ENCODE data around the gene SYCE3.

Gene SYCE3

GRCh38 chr22:50599816-50600455, 37.2 kb upstream of the SYCE3 start (continued):
- TF ChIP-seq, protein P1, sequence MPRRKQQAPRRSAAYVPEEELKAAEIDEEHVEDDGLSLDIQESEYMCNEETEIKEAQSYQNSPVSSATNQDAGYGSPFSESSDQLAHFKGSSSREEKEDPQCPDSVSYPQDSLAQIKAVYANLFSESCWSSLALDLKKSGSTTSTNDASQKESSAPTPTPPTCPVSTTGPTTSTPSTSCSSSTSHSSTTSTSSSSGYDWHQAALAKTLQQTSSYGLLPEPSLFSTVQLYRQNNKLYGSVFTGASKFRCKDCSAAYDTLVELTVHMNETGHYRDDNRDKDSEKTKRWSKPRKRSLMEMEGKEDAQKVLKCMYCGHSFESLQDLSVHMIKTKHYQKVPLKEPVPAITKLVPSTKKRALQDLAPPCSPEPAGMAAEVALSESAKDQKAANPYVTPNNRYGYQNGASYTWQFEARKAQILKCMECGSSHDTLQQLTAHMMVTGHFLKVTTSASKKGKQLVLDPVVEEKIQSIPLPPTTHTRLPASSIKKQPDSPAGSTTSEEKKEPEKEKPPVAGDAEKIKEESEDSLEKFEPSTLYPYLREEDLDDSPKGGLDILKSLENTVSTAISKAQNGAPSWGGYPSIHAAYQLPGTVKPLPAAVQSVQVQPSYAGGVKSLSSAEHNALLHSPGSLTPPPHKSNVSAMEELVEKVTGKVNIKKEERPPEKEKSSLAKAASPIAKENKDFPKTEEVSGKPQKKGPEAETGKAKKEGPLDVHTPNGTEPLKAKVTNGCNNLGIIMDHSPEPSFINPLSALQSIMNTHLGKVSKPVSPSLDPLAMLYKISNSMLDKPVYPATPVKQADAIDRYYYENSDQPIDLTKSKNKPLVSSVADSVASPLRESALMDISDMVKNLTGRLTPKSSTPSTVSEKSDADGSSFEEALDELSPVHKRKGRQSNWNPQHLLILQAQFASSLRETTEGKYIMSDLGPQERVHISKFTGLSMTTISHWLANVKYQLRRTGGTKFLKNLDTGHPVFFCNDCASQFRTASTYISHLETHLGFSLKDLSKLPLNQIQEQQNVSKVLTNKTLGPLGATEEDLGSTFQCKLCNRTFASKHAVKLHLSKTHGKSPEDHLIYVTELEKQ (tag by site-specific recombination; IDR thresholded peaks at IDR 0.05; ENCODE audit: borderline replicate concordance), result no peak
- no peak for TF ChIP-seq ZNF138 (tag by site-specific recombination; IDR thresholded peaks at IDR 0.05; ENCODE audit: borderline replicate concordance)
- TF ChIP-seq ZNF24 (tag by site-specific recombination; IDR thresholded peaks at IDR 0.05), result no peak
- TF ChIP-seq ZNF544 (tag by site-specific recombination; IDR thresholded peaks at IDR 0.05), result no peak
- TF ChIP-seq ZNF623 (tag by site-specific recombination; IDR thresholded peaks at IDR 0.05), result no peak
- TF ChIP-seq SCRT1 (tag by site-specific recombination; IDR thresholded peaks at IDR 0.05; ENCODE audit: borderline replicate concordance), result no peak
- no peak for TF ChIP-seq SCRT2 (tag by site-specific recombination; IDR thresholded peaks at IDR 0.05)
- TF ChIP-seq GLIS2 (tag by site-specific recombination; IDR thresholded peaks at IDR 0.05), result peak; percentile 64
- no peak for TF ChIP-seq ZNF202 (tag by site-specific recombination; IDR thresholded peaks at IDR 0.05; ENCODE audit: borderline replicate concordance)
- TF ChIP-seq ZNF292 (tag by site-specific recombination; IDR thresholded peaks at IDR 0.05; ENCODE audit: borderline replicate concordance, low read depth), result no peak
- peak; percentile 82 for TF ChIP-seq ZBTB20 (tag by site-specific recombination; IDR thresholded peaks at IDR 0.05)
- TF ChIP-seq ZNF518A (tag by site-specific recombination; conservative IDR thresholded peaks at IDR 0.05; ENCODE audit: low read depth), result no peak
- no peak for TF ChIP-seq ZNF704 (tag by site-specific recombination; IDR thresholded peaks at IDR 0.05)
- TF ChIP-seq RBAK (tag by site-specific recombination; IDR thresholded peaks at IDR 0.05), result no peak
- TF ChIP-seq ZNF670 (tag by site-specific recombination; IDR thresholded peaks at IDR 0.05; ENCODE audit: low read depth), result no peak
- 0 out of 2 replicates have a peak, but pooled peaks have one; percentile 11 for TF ChIP-seq IKZF3 (tag by site-specific recombination; IDR thresholded peaks at IDR 0.05)
- no peak for TF ChIP-seq ZNF626 (tag by site-specific recombination; IDR thresholded peaks at IDR 0.05)
- peak; percentile 34; the same call in 1 of the 2 replicates for TF ChIP-seq ZNF335 (tag by site-specific recombination; conservative IDR thresholded peaks at IDR 0.05)
- TF ChIP-seq PRDM6 (tag by site-specific recombination; IDR thresholded peaks at IDR 0.05), result no peak
- TF ChIP-seq ZNF585B (tag by site-specific recombination; IDR thresholded peaks at IDR 0.05), result no peak
- no peak for TF ChIP-seq ZNF701 (tag by site-specific recombination; IDR thresholded peaks at IDR 0.05)
- TF ChIP-seq YY1 (tag by site-specific recombination; IDR thresholded peaks at IDR 0.05), result 0 out of 2 replicates have a peak, but pooled peaks have one; percentile 15
- 0 out of 2 replicates have a peak, but pooled peaks have one; percentile 24 for TF ChIP-seq ZFHX2 (tag by site-specific recombination; conservative IDR thresholded peaks at IDR 0.05)
- TF ChIP-seq ZNF677 (tag by site-specific recombination; IDR thresholded peaks at IDR 0.05), result no peak
- TF ChIP-seq ZNF423 (tag by site-specific recombination; IDR thresholded peaks at IDR 0.05), result no peak
- TF ChIP-seq, protein P2, sequence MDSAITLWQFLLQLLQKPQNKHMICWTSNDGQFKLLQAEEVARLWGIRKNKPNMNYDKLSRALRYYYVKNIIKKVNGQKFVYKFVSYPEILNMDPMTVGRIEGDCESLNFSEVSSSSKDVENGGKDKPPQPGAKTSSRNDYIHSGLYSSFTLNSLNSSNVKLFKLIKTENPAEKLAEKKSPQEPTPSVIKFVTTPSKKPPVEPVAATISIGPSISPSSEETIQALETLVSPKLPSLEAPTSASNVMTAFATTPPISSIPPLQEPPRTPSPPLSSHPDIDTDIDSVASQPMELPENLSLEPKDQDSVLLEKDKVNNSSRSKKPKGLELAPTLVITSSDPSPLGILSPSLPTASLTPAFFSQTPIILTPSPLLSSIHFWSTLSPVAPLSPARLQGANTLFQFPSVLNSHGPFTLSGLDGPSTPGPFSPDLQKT (IDR thresholded peaks at IDR 0.05; ENCODE audit: borderline replicate concordance, low read depth, low read length), result no peak
- TF ChIP-seq ZNF768 (tag by site-specific recombination; IDR thresholded peaks at IDR 0.05), result no peak
- TF ChIP-seq ZNF37A (tag by site-specific recombination; IDR thresholded peaks at IDR 0.05), result no peak
- no peak for TF ChIP-seq OVOL3 (tag by site-specific recombination; IDR thresholded peaks at IDR 0.05)
